ENCODE measurements around the gene SLC16A14. TPM values are rescaled to one million over a fixed set of nuclear protein-coding genes. Genes with fewer than 3 reads are reported as not detected.

The SLC16A14 gene
- total RNA-seq, 4 donors from 2014 or later = 0.68 to 3.2 (median 3.0) TPM; not detected in 1

GRCh38 chr2:230016844-230017243 is 51.9 kb downstream of the SLC16A14 start:
- TF ChIP-seq CTCF (IDR thresholded peaks at IDR 0.05) (no peak), POLR2AphosphoS5 (IDR thresholded peaks at IDR 0.05) (no peak), EP300 (IDR thresholded peaks at IDR 0.05; ENCODE audit: low read depth) (no peak), POLR2A (IDR thresholded peaks at IDR 0.05) (no peak)
- no peaks in the 10 kb centered on the region for H3K27me3 ChIP-seq
- in situ Hi-C loops (cut with MboI; ENCODE audit: low pct_ligation_motif_present in 1 of 4, low pct_unique_long_range_greater_than_20kb in 1 of 4, low sequenced_read_pairs in 3 of 4) = loop anchor here in 2 of 4 donors (25.0 kb wide), 1 partner anchor 595 kb away; no protein-coding TSS in a partner anchor

GRCh38 chr2:230012267-230012884 is 56.3 kb downstream of the SLC16A14 start:
- H3K4me1 ChIP-seq = peaks cover 0 to 7% (median 3%) of the 10 kb centered on the region in 4 donors
- no peak for TF ChIP-seq EP300 (IDR thresholded peaks at IDR 0.05; ENCODE audit: low read depth)
- TF ChIP-seq POLR2A (IDR thresholded peaks at IDR 0.05) = no peak
- no peak for TF ChIP-seq POLR2AphosphoS5 (IDR thresholded peaks at IDR 0.05)
- no peak for TF ChIP-seq CTCF (IDR thresholded peaks at IDR 0.05)
- in situ Hi-C loops (cut with MboI; ENCODE audit: low pct_ligation_motif_present in 1 of 4, low pct_unique_long_range_greater_than_20kb in 1 of 4, low sequenced_read_pairs in 3 of 4) = loop anchor here in 2 of 4 donors (25.0 kb wide), 1 partner anchor 600 kb away; no protein-coding TSS in a partner anchor
- intact Hi-C loops (cut with DNase I; ENCODE audit: low total_unique reads) = no loop called here
- H3K27me3 ChIP-seq = no peaks in the 10 kb centered on the region
- H3K36me3 ChIP-seq = no peaks in the 10 kb centered on the region
- 80 to 97% methylated on average over 5 to 10 of the region's 10 CpGs for WGBS, 2 donors (ENCODE audit: low coverage in 1 of 2)
- H3K9me3 ChIP-seq = no peaks in the 10 kb centered on the region
- no peak overlapping the region for H3K4me3 ChIP-seq
- H3K27ac ChIP-seq = no peak overlapping the region
- DNase-seq = no peak

More at GRCh38 chr2:230016844-230017243, 51.9 kb downstream of the SLC16A14 start:
- no peak overlapping the region for H3K4me3 ChIP-seq
- H3K27ac ChIP-seq = no peak overlapping the region
- H3K36me3 ChIP-seq = no peaks in the 10 kb centered on the region
- no peak for DNase-seq
- H3K4me1 ChIP-seq = no peaks in the 10 kb centered on the region
- no peaks in the 10 kb centered on the region for H3K9me3 ChIP-seq
- intact Hi-C loops (cut with DNase I; ENCODE audit: low total_unique reads) = no loop called here

- Histone ChIP-seq H3K4me1 (peaks cover 0 to 7% (median 3%) of the 10 kb centered on the region in 4 donors), H3K27me3 (no peaks in the 10 kb centered on the region), H3K27ac (no peak overlapping the region), H3K4me3 (no peak overlapping the region), H3K9me3 (no peaks in the 10 kb centered on the region), H3K36me3 (no peaks in the 10 kb centered on the region)
- TF ChIP-seq POLR2AphosphoS5 (IDR thresholded peaks at IDR 0.05) = no peak
- TF ChIP-seq CTCF (IDR thresholded peaks at IDR 0.05) = no peak
- no peak for TF ChIP-seq POLR2A (IDR thresholded peaks at IDR 0.05)
- 85 to 100% methylated on average over 1 of the region's 1 CpG for WGBS, 2 donors (ENCODE audit: low coverage in 1 of 2)
- in situ Hi-C loops (cut with MboI; ENCODE audit: low pct_ligation_motif_present in 1 of 4, low pct_unique_long_range_greater_than_20kb in 1 of 4, low sequenced_read_pairs in 3 of 4) (loop anchor here in 2 of 4 donors (25.0 kb wide), 1 partner anchor 601 kb away; no protein-coding TSS in a partner anchor), intact Hi-C loops (cut with DNase I; ENCODE audit: low total_unique reads) (no loop called here)
- DNase-seq = no peak
Measured at GRCh38 chr2:230011617-230012016, 57.1 kb downstream of the SLC16A14 start.

GRCh38 chr2:230010501-230010900 is 58.2 kb downstream of the SLC16A14 start:
- in situ Hi-C loops (cut with MboI; ENCODE audit: low pct_ligation_motif_present in 1 of 4, low pct_unique_long_range_greater_than_20kb in 1 of 4, low sequenced_read_pairs in 3 of 4) = loop anchor here in 2 of 4 donors (25.0 kb wide), 1 partner anchor 602 kb away; no protein-coding TSS in a partner anchor
- TF ChIP-seq POLR2A (IDR thresholded peaks at IDR 0.05) = no peak
- no peak for TF ChIP-seq CTCF (IDR thresholded peaks at IDR 0.05)
- no peak for TF ChIP-seq EP300 (IDR thresholded peaks at IDR 0.05; ENCODE audit: low read depth)
- TF ChIP-seq POLR2AphosphoS5 (IDR thresholded peaks at IDR 0.05) = no peak
- Histone ChIP-seq H3K9me3 (no peaks in the 10 kb centered on the region), H3K4me1 (peaks cover 0 to 7% (median 3%) of the 10 kb centered on the region in 4 donors), H3K27ac (no peak overlapping the region), H3K27me3 (no peaks in the 10 kb centered on the region), H3K36me3 (no peaks in the 10 kb centered on the region), H3K4me3 (no peak overlapping the region)
- WGBS, 2 donors (ENCODE audit: low coverage in 1 of 2) = 96% methylated on average over 6 of the region's 6 CpGs; no CpG with 5 or more reads in 1 of the 2 donors
- DNase-seq = no peak
- intact Hi-C loops (cut with DNase I; ENCODE audit: low total_unique reads) = no loop called here
